HEK293T (cell line): ENCODE results near the gene ADPRM.

Experiments used
- ARNT ChIP-seq: fragments of 450-650 bp; IDR thresholded peaks from 2 replicates; pipeline ENCODE4 v1.6.1; 2017; ENCODE audit warnings: mild to moderate bottlenecking
- BHLHE40 ChIP-seq: fragments of 450-650 bp; IDR thresholded peaks from 2 replicates; pipeline ENCODE4 v1.6.1; 2016; ENCODE audit warnings: mild to moderate bottlenecking, moderate library complexity, borderline replicate concordance
- ELF4 ChIP-seq: fragments of 450-650 bp; IDR thresholded peaks from 2 replicates; pipeline ENCODE4 v1.6.1; 2017; ENCODE audit warnings: antibody characterized with exemption
- FOXA1 ChIP-seq: fragments of 450-650 bp; IDR thresholded peaks from 2 replicates; pipeline ENCODE4 v1.6.1; 2016; ENCODE audit warnings: mild to moderate bottlenecking
- FOXM1 ChIP-seq: fragments of 450-650 bp; IDR thresholded peaks from 2 replicates; pipeline ENCODE4 v1.6.1; 2017; ENCODE audit warnings: mild to moderate bottlenecking, borderline replicate concordance
- L3MBTL2 ChIP-seq: fragments of 450-650 bp; conservative IDR thresholded peaks from 2 replicates; pipeline ENCODE4 v1.6.1; 2016; ENCODE audit warnings: mild to moderate bottlenecking
- LEF1 ChIP-seq: fragments of 450-650 bp; IDR thresholded peaks from 2 replicates; pipeline ENCODE4 v1.6.1; 2017; ENCODE audit warnings: mild to moderate bottlenecking, borderline replicate concordance
- NFRKB ChIP-seq: fragments of 450-650 bp; IDR thresholded peaks from 2 replicates; pipeline ENCODE4 v1.6.1; 2016; ENCODE audit warnings: mild to moderate bottlenecking, moderate library complexity
- PKNOX1 ChIP-seq: fragments of 450-650 bp; IDR thresholded peaks from 2 replicates; pipeline ENCODE4 v1.6.1; 2016
- SP1 ChIP-seq: fragments of 450-650 bp; IDR thresholded peaks from 2 replicates; pipeline ENCODE4 v1.6.1; 2017
- SUZ12 ChIP-seq: fragments of 450-650 bp; IDR thresholded peaks from 2 replicates; pipeline ENCODE4 v1.6.1; 2016; ENCODE audit warnings: mild to moderate bottlenecking
- TARDBP ChIP-seq: fragments of 450-650 bp; IDR thresholded peaks from 2 replicates; pipeline ENCODE4 v1.6.1; 2016
- ZNF384 ChIP-seq: fragments of 450-650 bp; IDR thresholded peaks from 2 replicates; pipeline ENCODE4 v1.6.1; 2016

GRCh38 chr17:10702574-10702973 lies 5.2 kb downstream of the ADPRM start:
- TF ChIP-seq FOXM1 (no peak), SUZ12 (no peak), FOXA1 (no peak), LEF1 (no peak), BHLHE40 (no peak), SP1 (no peak), ZNF384 (no peak), TARDBP (no peak), ARNT (no peak), ELF4 (no peak), NFRKB (no peak), PKNOX1 (no peak), L3MBTL2 (no peak)
